Left lobe of liver (tissue), 2 donors: Measurements from ENCODE around the gene PYURF. TPM values are rescaled to one million over a fixed set of nuclear protein-coding genes. Genes with fewer than 3 reads are reported as not detected.
A peak's percentile ranks its signal among the peaks of the same experiment; 100 is the strongest.
"Not testable (repeated sequence)": the region's sequence is repeated elsewhere in the genome, so short reads cannot be mapped to it uniquely, and the experiment has no call there.

Source experiments
- ATAC-seq: fragments of 200-7000 bp; cut with Tn5 transposase; one replicate; pipeline ENCODE4 v1.9.1; 2020; ENCODE audit warnings: mild to moderate bottlenecking, moderate library complexity
- DNase-seq: peaks from one replicate; pipeline ENCODE4 v3.0.0-alpha.2; 2020; ENCODE audit warnings: low spot score
- total RNA-seq: library from RNA; stranded (reverse); gene quantifications from one replicate; pipeline ENCODE4 v1.2.1, GENCODE V29; 2021
- donor health status: DM: no; HTN: no; CAD: no; lungs with moderate emphysema.
- donor health status: DM: no; HTN: yes; CAD: no.

PYURF gene
- total RNA-seq: 40.9 TPM

- DNase-seq (peak; percentile 96), ATAC-seq (peak; percentile 97)
Observed at GRCh38 chr4:88523325-88524129, at the start of gene PYURF. PYURF (minus strand) TSS chr4:88523776; CDS start chr4:88523700, 76 bp downstream.

GRCh38 chr4:88570001-88570400 is 46.4 kb upstream of the PYURF start:
- ATAC-seq (no peak), DNase-seq (no peak)

- no peak for DNase-seq
- ATAC-seq: no peak
Observed at GRCh38 chr4:88567591-88567990, 44.0 kb upstream of the PYURF start.

GRCh38 chr4:88549815-88550214 is 26.2 kb upstream of the PYURF start:
- ATAC-seq (no peak), DNase-seq (no peak)

GRCh38 chr4:88539322-88540068 is 15.9 kb upstream of the PYURF start:
- ATAC-seq: not testable (repeated sequence)
- peak; percentile 73 for DNase-seq

- no peak for ATAC-seq
- DNase-seq: no peak
Observed at GRCh38 chr4:88537709-88538108, 14.1 kb upstream of the PYURF start.

- DNase-seq (no peak), ATAC-seq (no peak)
Observed at GRCh38 chr4:88535090-88535755, 11.6 kb upstream of the PYURF start.

- no peak for ATAC-seq
- no peak for DNase-seq
Observed at GRCh38 chr4:88533937-88534750, 10.6 kb upstream of the PYURF start.

GRCh38 chr4:88533088-88533790 is 9.7 kb upstream of the PYURF start:
- ATAC-seq (no peak), DNase-seq (no peak)

GRCh38 chr4:88531549-88531948 is 8.0 kb upstream of the PYURF start:
- ATAC-seq: no peak
- no peak for DNase-seq

- no peak for ATAC-seq
- DNase-seq: no peak
Observed at GRCh38 chr4:88528861-88529260, 5.3 kb upstream of the PYURF start.

GRCh38 chr4:88527787-88528186 is 4.2 kb upstream of the PYURF start:
- DNase-seq (no peak), ATAC-seq (no peak)

GRCh38 chr4:88526221-88526815 is 2.7 kb upstream of the PYURF start:
- DNase-seq (no peak), ATAC-seq (no peak)

GRCh38 chr4:88524171-88524570 is 595 bp upstream of the PYURF start:
- DNase-seq (no peak), ATAC-seq (no peak)

- ATAC-seq: peak; percentile 39
- DNase-seq: no peak
Observed at GRCh38 chr4:88522702-88523324, 763 bp downstream of the PYURF start.

GRCh38 chr4:88518911-88519310 is 4.7 kb downstream of the PYURF start:
- DNase-seq (no peak), ATAC-seq (no peak)

GRCh38 chr4:88517825-88518224 is 5.8 kb downstream of the PYURF start:
- DNase-seq (no peak), ATAC-seq (no peak)

GRCh38 chr4:88516746-88517145 is 6.8 kb downstream of the PYURF start:
- no peak for DNase-seq

More at GRCh38 chr4:88516746-88517145, 6.8 kb downstream of the PYURF start:
- no peak for ATAC-seq
